ENCODE measurements around the gene NSD1. TPM values are rescaled to one million over a fixed set of nuclear protein-coding genes. Genes with fewer than 3 reads are reported as not detected.

NSD1 gene
- total and polyA plus RNA-seq, 2 of the 8 experiments (the other 6 are each of a cell fraction or from before 2014, with no cell fraction given): 22.8 to 168 TPM

GRCh38 chr5:177347699-177348098, 214.1 kb downstream of the NSD1 start (continued):
- TF ChIP-seq RFX5 (IDR thresholded peaks at IDR 0.05; ENCODE audit: borderline replicate concordance, low read depth, low read length): no peak
- no peak for TF ChIP-seq GABPA (IDR thresholded peaks at IDR 0.05; ENCODE audit: borderline replicate concordance, insufficient read depth, low read length)
- TF ChIP-seq SRF (IDR thresholded peaks at IDR 0.05; ENCODE audit: low read depth, low read length): no peak
- TF ChIP-seq NRF1 (IDR thresholded peaks at IDR 0.05; ENCODE audit: low read depth, low read length): no peak
- TF ChIP-seq, protein P1, sequence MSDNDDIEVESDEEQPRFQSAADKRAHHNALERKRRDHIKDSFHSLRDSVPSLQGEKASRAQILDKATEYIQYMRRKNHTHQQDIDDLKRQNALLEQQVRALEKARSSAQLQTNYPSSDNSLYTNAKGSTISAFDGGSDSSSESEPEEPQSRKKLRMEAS (IDR thresholded peaks at IDR 0.05): no peak
